ENCODE data around the gene HDAC11. TPM values are rescaled to one million over a fixed set of nuclear protein-coding genes. Genes with fewer than 3 reads are reported as not detected.
A peak's percentile ranks its signal among the peaks of the same experiment; 100 is the strongest.

The HDAC11 gene
- total and polyA plus RNA-seq, 10 donors = 2.5 to 11.2 (median 6.3) TPM

GRCh38 chr3:13544951-13545651, 65.0 kb downstream of the HDAC11 start:
- 45 to 51% (median 47%) methylated on average over 9 of the region's 9 CpGs for WGBS, 5 donors
- Histone ChIP-seq H3K4me1 (peaks cover 0 to 30% (median 13%) of the 10 kb centered on the region in 6 donors), H3K36me3 (no peaks in the 10 kb centered on the region), H3K9me3 (peaks cover 0 to 14% (median 5%) of the 10 kb centered on the region in 8 donors), H3K27me3 (replicated peaks in 1 of 7) (peaks cover 0 to 50% (median 18%) of the 10 kb centered on the region in 7 donors), H3K4me3 (no peak overlapping the region), H3K27ac (no peak overlapping the region)
- intact Hi-C loops (cut with DNase I; ENCODE audit: low total_unique reads) = no loop called here
- TF ChIP-seq CTCF (IDR thresholded peaks at IDR 0.05 in 8 of 11, conservative IDR thresholded peaks at IDR 0.05 in 3 of 11) = no peak
- TF ChIP-seq POLR2A (IDR thresholded peaks at IDR 0.05) = no peak
- TF ChIP-seq POLR2AphosphoS5 (IDR thresholded peaks at IDR 0.05) = no peak
- DNase-seq = no peak

DNA sequence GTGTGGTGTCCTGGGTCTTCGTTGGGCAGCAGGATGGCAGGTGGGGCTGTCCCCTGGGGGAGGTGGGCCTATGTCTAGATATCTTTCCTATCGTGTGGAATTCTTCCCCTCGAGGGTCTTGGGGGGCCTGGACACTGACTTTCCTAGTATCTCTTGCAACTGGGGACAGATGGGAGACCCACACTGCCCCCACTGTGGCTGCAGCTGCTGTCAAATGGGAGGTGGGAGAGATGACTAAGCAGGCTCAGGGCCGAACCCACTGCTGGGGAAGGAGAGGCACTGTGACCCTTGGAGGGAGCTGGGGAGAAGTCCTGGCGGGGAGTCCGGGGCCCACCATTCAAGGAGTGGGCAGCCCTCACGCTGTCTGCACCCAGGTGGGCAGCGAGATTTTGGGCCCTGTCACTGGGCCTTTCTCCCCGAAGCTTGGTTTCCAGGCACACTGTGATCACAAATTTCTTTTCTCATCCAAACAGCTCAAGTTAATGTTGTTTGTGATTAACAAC, 65.9 kb downstream of the HDAC11 start:
- 71 to 91% (median 85%) methylated on average over 9 of the region's 9 CpGs for WGBS, 5 donors
- no peaks in the 10 kb centered on the region for H3K36me3 ChIP-seq
- H3K4me1 ChIP-seq = peaks cover 0 to 39% (median 20%) of the 10 kb centered on the region in 6 donors
- peaks cover 0 to 59% (median 18%) of the 10 kb centered on the region in 7 donors for H3K27me3 ChIP-seq (replicated peaks in 1 of 7)
- TF ChIP-seq POLR2A (IDR thresholded peaks at IDR 0.05) = no peak
- no peak for TF ChIP-seq CTCF (IDR thresholded peaks at IDR 0.05 in 8 of 11, conservative IDR thresholded peaks at IDR 0.05 in 3 of 11)
- no peak for TF ChIP-seq POLR2AphosphoS5 (IDR thresholded peaks at IDR 0.05)
- intact Hi-C loops (cut with DNase I; ENCODE audit: low total_unique reads) = no loop called here
- no peak overlapping the region for H3K4me3 ChIP-seq
- no peak overlapping the region for H3K27ac ChIP-seq
- peaks cover 0 to 14% (median 5%) of the 10 kb centered on the region in 8 donors for H3K9me3 ChIP-seq
- peak; percentile 60 for DNase-seq

- Histone ChIP-seq H3K9me3 (peaks cover 0 to 9% (median 4%) of the 10 kb centered on the region in 8 donors), H3K4me3 (no peak overlapping the region), H3K27me3 (replicated peaks in 1 of 7) (peaks cover 0 to 66% (median 18%) of the 10 kb centered on the region in 7 donors), H3K36me3 (no peaks in the 10 kb centered on the region), H3K4me1 (peaks cover 0 to 44% (median 20%) of the 10 kb centered on the region in 6 donors), H3K27ac (no peak overlapping the region)
- WGBS, 5 donors = 89 to 97% (median 91%) methylated on average over 9 of the region's 9 CpGs
- DNase-seq = no peak
- intact Hi-C loops (cut with DNase I; ENCODE audit: low total_unique reads) = no loop called here
- TF ChIP-seq POLR2A (IDR thresholded peaks at IDR 0.05) = no peak
- TF ChIP-seq CTCF (IDR thresholded peaks at IDR 0.05 in 8 of 11, conservative IDR thresholded peaks at IDR 0.05 in 3 of 11) = no peak
- no peak for TF ChIP-seq POLR2AphosphoS5 (IDR thresholded peaks at IDR 0.05)
Measured at GRCh38 chr3:13546667-13547171, 66.6 kb downstream of the HDAC11 start.
